ENCODE data around the gene SKAP2. TPM values are rescaled to one million over a fixed set of nuclear protein-coding genes. Genes with fewer than 3 reads are reported as not detected.

Gene SKAP2
- total RNA-seq, 6 experiments from 2014 or later, result 7.2 to 12.3 (median 9.1) TPM

- no peak for DNase-seq
- no peak for TF ChIP-seq CTCF (IDR thresholded peaks at IDR 0.05)
- H3K9me3 Mint-ChIP-seq, result peaks cover 3% of the 10 kb centered on the region
- no peak overlapping the region for H3K4me3 Mint-ChIP-seq
- no peaks in the 10 kb centered on the region for H3K36me3 Mint-ChIP-seq (ENCODE audit: low read depth)
- H3K27me3 Mint-ChIP-seq (ENCODE audit: insufficient read depth), result peaks cover 2% of the 10 kb centered on the region; the same call in 1 of the 2 replicates
- H3K27ac Mint-ChIP-seq, result no peak overlapping the region
- H3K4me1 Mint-ChIP-seq (ENCODE audit: low read depth), result no peaks in the 10 kb centered on the region
Measured at GRCh38 chr7:26760501-26760900, 103.9 kb downstream of the SKAP2 start.

GRCh38 chr7:26759108-26759507 is 105.3 kb downstream of the SKAP2 start:
- DNase-seq, result no peak
- Mint-ChIP-seq H3K36me3 (ENCODE audit: low read depth) (no peaks in the 10 kb centered on the region), H3K4me3 (no peak overlapping the region), H3K9me3 (peaks cover 3% of the 10 kb centered on the region), H3K27me3 (ENCODE audit: insufficient read depth) (peaks cover 2% of the 10 kb centered on the region; the same call in 1 of the 2 replicates), H3K27ac (no peak overlapping the region), H3K4me1 (ENCODE audit: low read depth) (no peaks in the 10 kb centered on the region)
- TF ChIP-seq CTCF (IDR thresholded peaks at IDR 0.05), result no peak

GRCh38 chr7:26743205-26743604 is 121.2 kb downstream of the SKAP2 start:
- no peaks in the 10 kb centered on the region for H3K36me3 Mint-ChIP-seq (ENCODE audit: low read depth)
- H3K4me1 Mint-ChIP-seq (ENCODE audit: low read depth), result no peaks in the 10 kb centered on the region
- TF ChIP-seq CTCF (IDR thresholded peaks at IDR 0.05), result no peak
- no peaks in the 10 kb centered on the region for H3K9me3 Mint-ChIP-seq
- H3K4me3 Mint-ChIP-seq, result no peak overlapping the region
- no peak for DNase-seq
- H3K27ac Mint-ChIP-seq, result no peak overlapping the region
- no peaks in the 10 kb centered on the region for H3K27me3 Mint-ChIP-seq (ENCODE audit: insufficient read depth)

GRCh38 chr7:26735976-26736600 is 128.3 kb downstream of the SKAP2 start:
- H3K4me3 Mint-ChIP-seq, result no peak overlapping the region
- no peak for DNase-seq
- no peak for TF ChIP-seq CTCF (IDR thresholded peaks at IDR 0.05)
- H3K27me3 Mint-ChIP-seq (ENCODE audit: insufficient read depth), result peaks cover 1% of the 10 kb centered on the region; the same call in 1 of the 2 replicates
- H3K27ac Mint-ChIP-seq, result no peak overlapping the region
- no peaks in the 10 kb centered on the region for H3K9me3 Mint-ChIP-seq
- H3K4me1 Mint-ChIP-seq (ENCODE audit: low read depth), result no peaks in the 10 kb centered on the region
- no peaks in the 10 kb centered on the region; the same call in 1 of the 2 replicates for H3K36me3 Mint-ChIP-seq (ENCODE audit: low read depth)

GRCh38 chr7:26729150-26729775 is 135.1 kb downstream of the SKAP2 start:
- Mint-ChIP-seq H3K27me3 (ENCODE audit: insufficient read depth) (no peaks in the 10 kb centered on the region), H3K9me3 (no peaks in the 10 kb centered on the region)

More at GRCh38 chr7:26729150-26729775, 135.1 kb downstream of the SKAP2 start:
- TF ChIP-seq CTCF (IDR thresholded peaks at IDR 0.05), result no peak
- H3K36me3 Mint-ChIP-seq (ENCODE audit: low read depth), result no peaks in the 10 kb centered on the region
- H3K4me1 Mint-ChIP-seq (ENCODE audit: low read depth), result no peaks in the 10 kb centered on the region
- DNase-seq, result no peak
- no peak overlapping the region for H3K4me3 Mint-ChIP-seq
- H3K27ac Mint-ChIP-seq, result no peak overlapping the region
